Panc1 (cell line): ENCODE data around the gene GPR152.

Source experiments
- POLR2AphosphoS5 ChIP-seq: IDR thresholded peaks from 2 replicates; pipeline ENCODE4 v1.6.1; 2012; ENCODE audit warnings: mild to moderate bottlenecking, low read depth, low read length, moderate library complexity
- TCF7L2 ChIP-seq: IDR thresholded peaks from 2 replicates; pipeline ENCODE4 v1.6.1; 2011; ENCODE audit warnings: mild to moderate bottlenecking, low read depth, low read length, inconsistent platforms
- TF ChIP-seq, protein P1 (sequence below): fragments of 450-650 bp; IDR thresholded peaks from 2 replicates; pipeline ENCODE4 v1.5.1; 2017; ENCODE audit warnings: mild to moderate bottlenecking
- TF ChIP-seq, protein P2 (sequence below), 2 experiments: IDR thresholded peaks; 2 replicates each; pipeline ENCODE4 v1.6.1; 2011 to 2012; ENCODE audit warnings: low read depth in 2 of 2, control low read depth in 1 of 2, low read length in 1 of 2, mild to moderate bottlenecking in 1 of 2, moderate library complexity in 1 of 2; ENCODE audit not compliant: insufficient read depth in 1 of 2

DNA sequence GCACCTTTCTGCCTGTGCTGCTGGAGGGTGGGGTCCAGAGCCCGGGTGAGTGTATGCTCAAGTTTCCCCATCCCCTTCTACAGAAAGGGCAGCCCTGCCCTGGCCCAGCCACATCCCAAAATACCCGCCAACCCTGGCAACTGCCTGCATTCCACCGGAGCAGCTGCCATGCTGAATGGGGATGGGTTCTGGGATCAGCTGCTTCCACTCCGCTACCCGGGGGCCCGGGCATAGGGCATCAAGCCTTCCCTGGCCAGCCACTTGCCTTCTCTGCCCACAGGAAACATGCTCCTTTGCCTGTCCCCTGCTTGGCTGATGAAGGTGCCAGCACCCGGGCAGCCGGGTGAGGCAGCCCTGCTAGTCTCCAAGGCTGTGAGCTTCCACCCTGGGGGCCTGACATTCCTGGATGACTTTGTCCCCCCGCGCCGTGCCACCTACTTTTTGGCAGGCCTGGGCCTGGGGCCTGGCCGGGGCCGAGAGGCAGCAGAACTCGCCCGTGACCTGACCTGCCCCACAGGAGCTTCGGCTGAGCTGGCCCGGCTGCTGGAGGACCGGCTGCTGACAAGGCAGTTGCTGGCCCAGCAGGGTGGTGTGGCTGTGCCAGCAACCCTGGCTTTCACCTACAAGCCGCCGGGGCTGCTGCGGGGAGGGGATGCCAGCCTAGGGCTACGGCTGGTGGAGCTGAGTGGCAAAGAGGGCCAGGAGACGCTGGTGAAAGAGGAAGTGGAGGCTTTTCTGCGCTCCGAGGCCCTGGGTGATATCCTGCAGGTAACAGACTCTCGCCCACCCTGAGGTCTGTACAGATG is 33.9 kb downstream of the GPR152 start:
- TF ChIP-seq, protein P1, sequence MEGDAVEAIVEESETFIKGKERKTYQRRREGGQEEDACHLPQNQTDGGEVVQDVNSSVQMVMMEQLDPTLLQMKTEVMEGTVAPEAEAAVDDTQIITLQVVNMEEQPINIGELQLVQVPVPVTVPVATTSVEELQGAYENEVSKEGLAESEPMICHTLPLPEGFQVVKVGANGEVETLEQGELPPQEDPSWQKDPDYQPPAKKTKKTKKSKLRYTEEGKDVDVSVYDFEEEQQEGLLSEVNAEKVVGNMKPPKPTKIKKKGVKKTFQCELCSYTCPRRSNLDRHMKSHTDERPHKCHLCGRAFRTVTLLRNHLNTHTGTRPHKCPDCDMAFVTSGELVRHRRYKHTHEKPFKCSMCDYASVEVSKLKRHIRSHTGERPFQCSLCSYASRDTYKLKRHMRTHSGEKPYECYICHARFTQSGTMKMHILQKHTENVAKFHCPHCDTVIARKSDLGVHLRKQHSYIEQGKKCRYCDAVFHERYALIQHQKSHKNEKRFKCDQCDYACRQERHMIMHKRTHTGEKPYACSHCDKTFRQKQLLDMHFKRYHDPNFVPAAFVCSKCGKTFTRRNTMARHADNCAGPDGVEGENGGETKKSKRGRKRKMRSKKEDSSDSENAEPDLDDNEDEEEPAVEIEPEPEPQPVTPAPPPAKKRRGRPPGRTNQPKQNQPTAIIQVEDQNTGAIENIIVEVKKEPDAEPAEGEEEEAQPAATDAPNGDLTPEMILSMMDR: no peak
- TF ChIP-seq, protein P2, sequence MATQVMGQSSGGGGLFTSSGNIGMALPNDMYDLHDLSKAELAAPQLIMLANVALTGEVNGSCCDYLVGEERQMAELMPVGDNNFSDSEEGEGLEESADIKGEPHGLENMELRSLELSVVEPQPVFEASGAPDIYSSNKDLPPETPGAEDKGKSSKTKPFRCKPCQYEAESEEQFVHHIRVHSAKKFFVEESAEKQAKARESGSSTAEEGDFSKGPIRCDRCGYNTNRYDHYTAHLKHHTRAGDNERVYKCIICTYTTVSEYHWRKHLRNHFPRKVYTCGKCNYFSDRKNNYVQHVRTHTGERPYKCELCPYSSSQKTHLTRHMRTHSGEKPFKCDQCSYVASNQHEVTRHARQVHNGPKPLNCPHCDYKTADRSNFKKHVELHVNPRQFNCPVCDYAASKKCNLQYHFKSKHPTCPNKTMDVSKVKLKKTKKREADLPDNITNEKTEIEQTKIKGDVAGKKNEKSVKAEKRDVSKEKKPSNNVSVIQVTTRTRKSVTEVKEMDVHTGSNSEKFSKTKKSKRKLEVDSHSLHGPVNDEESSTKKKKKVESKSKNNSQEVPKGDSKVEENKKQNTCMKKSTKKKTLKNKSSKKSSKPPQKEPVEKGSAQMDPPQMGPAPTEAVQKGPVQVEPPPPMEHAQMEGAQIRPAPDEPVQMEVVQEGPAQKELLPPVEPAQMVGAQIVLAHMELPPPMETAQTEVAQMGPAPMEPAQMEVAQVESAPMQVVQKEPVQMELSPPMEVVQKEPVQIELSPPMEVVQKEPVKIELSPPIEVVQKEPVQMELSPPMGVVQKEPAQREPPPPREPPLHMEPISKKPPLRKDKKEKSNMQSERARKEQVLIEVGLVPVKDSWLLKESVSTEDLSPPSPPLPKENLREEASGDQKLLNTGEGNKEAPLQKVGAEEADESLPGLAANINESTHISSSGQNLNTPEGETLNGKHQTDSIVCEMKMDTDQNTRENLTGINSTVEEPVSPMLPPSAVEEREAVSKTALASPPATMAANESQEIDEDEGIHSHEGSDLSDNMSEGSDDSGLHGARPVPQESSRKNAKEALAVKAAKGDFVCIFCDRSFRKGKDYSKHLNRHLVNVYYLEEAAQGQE (IDR thresholded peaks at IDR 0.05; ENCODE audit: insufficient read depth in 1 of 2, low read depth in 2 of 2, low read length in 1 of 2): no peak
- TF ChIP-seq TCF7L2 (no peak), POLR2AphosphoS5 (no peak)
